ENCODE data around the gene ZSCAN23.

DNA sequence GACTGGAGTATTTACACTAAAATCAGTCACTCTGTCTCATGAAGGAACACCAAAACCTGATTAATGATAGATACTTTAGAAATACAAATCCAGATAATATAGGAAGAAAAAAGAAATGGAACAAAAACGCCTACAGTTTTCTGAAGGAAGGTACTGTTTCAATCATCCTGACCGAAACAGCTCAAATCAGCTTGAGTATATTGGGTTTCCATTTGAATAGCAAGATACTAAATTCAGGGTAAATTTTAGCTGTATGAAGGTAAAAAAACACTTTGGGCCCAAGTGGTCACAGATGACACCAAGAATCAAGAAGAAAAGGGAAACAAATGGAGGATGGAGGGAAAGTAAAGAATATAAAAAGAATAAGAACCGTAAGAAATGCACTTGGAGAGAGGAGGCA lies 6.9 kb downstream of the ZSCAN23 start:
- TF ChIP-seq, protein P1, sequence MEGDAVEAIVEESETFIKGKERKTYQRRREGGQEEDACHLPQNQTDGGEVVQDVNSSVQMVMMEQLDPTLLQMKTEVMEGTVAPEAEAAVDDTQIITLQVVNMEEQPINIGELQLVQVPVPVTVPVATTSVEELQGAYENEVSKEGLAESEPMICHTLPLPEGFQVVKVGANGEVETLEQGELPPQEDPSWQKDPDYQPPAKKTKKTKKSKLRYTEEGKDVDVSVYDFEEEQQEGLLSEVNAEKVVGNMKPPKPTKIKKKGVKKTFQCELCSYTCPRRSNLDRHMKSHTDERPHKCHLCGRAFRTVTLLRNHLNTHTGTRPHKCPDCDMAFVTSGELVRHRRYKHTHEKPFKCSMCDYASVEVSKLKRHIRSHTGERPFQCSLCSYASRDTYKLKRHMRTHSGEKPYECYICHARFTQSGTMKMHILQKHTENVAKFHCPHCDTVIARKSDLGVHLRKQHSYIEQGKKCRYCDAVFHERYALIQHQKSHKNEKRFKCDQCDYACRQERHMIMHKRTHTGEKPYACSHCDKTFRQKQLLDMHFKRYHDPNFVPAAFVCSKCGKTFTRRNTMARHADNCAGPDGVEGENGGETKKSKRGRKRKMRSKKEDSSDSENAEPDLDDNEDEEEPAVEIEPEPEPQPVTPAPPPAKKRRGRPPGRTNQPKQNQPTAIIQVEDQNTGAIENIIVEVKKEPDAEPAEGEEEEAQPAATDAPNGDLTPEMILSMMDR (conservative IDR thresholded peaks at IDR 0.05; ENCODE audit: low read length), result no peak
- TF ChIP-seq EZH2phosphoT487 (IDR thresholded peaks at IDR 0.05; ENCODE audit: borderline replicate concordance), result no peak
